ENCODE measurements around the gene KCNH8. TPM values are rescaled to one million over a fixed set of nuclear protein-coding genes. Genes with fewer than 3 reads are reported as not detected.

KCNH8 gene
- total RNA-seq, 2 experiments from 2014 or later, result not detected

- Histone ChIP-seq H3K36me3 (ENCODE audit: insufficient read depth, low read length) (no peaks in the 10 kb centered on the region), H3K4me3 (ENCODE audit: low read length) (no peak overlapping the region), H3K27me3 (ENCODE audit: control insufficient read depth in 1 of 2, insufficient read depth in 2 of 2, low read length in 2 of 2) (no peaks in the 10 kb centered on the region), H3K27ac (ENCODE audit: low read depth in 1 of 2, low read length in 2 of 2) (no peak overlapping the region), H3K4me1 (ENCODE audit: insufficient read depth, low read length) (no peaks in the 10 kb centered on the region), H3K9me3 (ENCODE audit: control insufficient read depth in 1 of 2, insufficient read depth in 1 of 2, low read length in 2 of 2) (no peaks in the 10 kb centered on the region)
- no peak for TF ChIP-seq CTCF (IDR thresholded peaks at IDR 0.05)
- DNase-seq, result no peak
- no peaks in the 10 kb centered on the region for H3K36me3 Mint-ChIP-seq (ENCODE audit: low read depth)
- no peaks in the 10 kb centered on the region for H3K4me1 Mint-ChIP-seq (ENCODE audit: low read depth)
- intact Hi-C loops (cut with DNase I, micrococcal nuclease), result no loop called here
- H3K9me3 Mint-ChIP-seq, result no peaks in the 10 kb centered on the region
- H3K27me3 Mint-ChIP-seq, result no peaks in the 10 kb centered on the region
- ChIA-PET CTCF (no interaction called here), POLR2A (no interaction called here)
- ATAC-seq (ENCODE audit: poor library complexity), result no peak
- no peak overlapping the region for H3K4me3 Mint-ChIP-seq
- no peak overlapping the region for H3K27ac Mint-ChIP-seq
Measured at GRCh38 chr3:19527746-19528145, 379.4 kb downstream of the KCNH8 start.

- Histone ChIP-seq H3K4me1 (ENCODE audit: insufficient read depth, low read length) (no peaks in the 10 kb centered on the region), H3K27ac (ENCODE audit: low read depth in 1 of 2, low read length in 2 of 2) (no peak overlapping the region), H3K36me3 (ENCODE audit: insufficient read depth, low read length) (no peaks in the 10 kb centered on the region), H3K9me3 (ENCODE audit: control insufficient read depth in 1 of 2, insufficient read depth in 1 of 2, low read length in 2 of 2) (no peaks in the 10 kb centered on the region), H3K27me3 (ENCODE audit: control insufficient read depth in 1 of 2, insufficient read depth in 2 of 2, low read length in 2 of 2) (no peaks in the 10 kb centered on the region), H3K4me3 (ENCODE audit: low read length) (no peak overlapping the region)
- DNase-seq (no peak), ATAC-seq (ENCODE audit: poor library complexity) (no peak)
- H3K4me1 Mint-ChIP-seq (ENCODE audit: low read depth), result no peaks in the 10 kb centered on the region
- intact Hi-C loops (cut with DNase I, micrococcal nuclease), result no loop called here
- peaks cover 2% of the 10 kb centered on the region for H3K9me3 Mint-ChIP-seq
- no peak overlapping the region for H3K27ac Mint-ChIP-seq
- no peaks in the 10 kb centered on the region for H3K27me3 Mint-ChIP-seq
- no peak overlapping the region for H3K4me3 Mint-ChIP-seq
- no peaks in the 10 kb centered on the region for H3K36me3 Mint-ChIP-seq (ENCODE audit: low read depth)
- POLR2A ChIA-PET, result no interaction called here
- CTCF ChIA-PET, result no interaction called here
- TF ChIP-seq CTCF (IDR thresholded peaks at IDR 0.05), result no peak
Measured at GRCh38 chr3:19531426-19531825, 383.1 kb downstream of the KCNH8 start.

GRCh38 chr3:19539518-19540392 lies 391.4 kb downstream of the KCNH8 start:
- no peak for ATAC-seq (ENCODE audit: poor library complexity)
- intact Hi-C loops (cut with DNase I, micrococcal nuclease), result loop anchor here in 1 of 2 experiments (5.0 kb wide), 1 partner anchor 472 kb away; no protein-coding TSS in a partner anchor
- H3K36me3 Mint-ChIP-seq (ENCODE audit: low read depth), result no peaks in the 10 kb centered on the region

More at GRCh38 chr3:19539518-19540392, 391.4 kb downstream of the KCNH8 start:
- Mint-ChIP-seq H3K27ac (no peak overlapping the region), H3K4me1 (ENCODE audit: low read depth) (no peaks in the 10 kb centered on the region), H3K9me3 (peaks cover 2% of the 10 kb centered on the region), H3K27me3 (no peaks in the 10 kb centered on the region), H3K4me3 (no peak overlapping the region)
- H3K4me3 ChIP-seq (ENCODE audit: low read length), result no peak overlapping the region
- H3K36me3 ChIP-seq (ENCODE audit: insufficient read depth, low read length), result no peaks in the 10 kb centered on the region
- no peak overlapping the region for H3K27ac ChIP-seq (ENCODE audit: low read depth in 1 of 2, low read length in 2 of 2)
- H3K27me3 ChIP-seq (ENCODE audit: control insufficient read depth in 1 of 2, insufficient read depth in 2 of 2, low read length in 2 of 2), result no peaks in the 10 kb centered on the region
- TF ChIP-seq CTCF (IDR thresholded peaks at IDR 0.05), result no peak
- ChIA-PET CTCF (no interaction called here), POLR2A (no interaction called here)
- H3K9me3 ChIP-seq (ENCODE audit: control insufficient read depth in 1 of 2, insufficient read depth in 1 of 2, low read length in 2 of 2), result no peaks in the 10 kb centered on the region
- no peak for DNase-seq
- H3K4me1 ChIP-seq (ENCODE audit: insufficient read depth, low read length), result no peaks in the 10 kb centered on the region
